Parathyroid adenoma (tissue), 2 donors: Measurements from ENCODE around the gene CSKMT.

ENCODE experiments used
- H2AFZ ChIP-seq: fragments of 300-600 bp; sonication (generic); one replicate; pipeline ENCODE4 v1.7.0; 2017; ENCODE audit warnings: antibody characterized with exemption, mild to moderate bottlenecking
- H3K27ac ChIP-seq: fragments of 300-600 bp; sonication (generic); one replicate; pipeline ENCODE4 v1.7.0; 2017
- H3K27me3 ChIP-seq: fragments of 300-600 bp; sonication (generic); one replicate; pipeline ENCODE4 v1.7.0; 2017; ENCODE audit warnings: low read length; ENCODE audit not compliant: control insufficient read depth, insufficient read depth
- H3K36me3 ChIP-seq: fragments of 300-600 bp; sonication (generic); one replicate; pipeline ENCODE4 v1.7.0; 2017; ENCODE audit warnings: low read length; ENCODE audit not compliant: control insufficient read depth, insufficient read depth
- H3K4me1 ChIP-seq: fragments of 300-600 bp; sonication (generic); one replicate; pipeline ENCODE4 v1.7.0; 2017; ENCODE audit warnings: control low read depth
- H3K4me2 ChIP-seq: fragments of 300-600 bp; sonication (generic); one replicate; pipeline ENCODE4 v1.7.0; 2017; ENCODE audit warnings: low read length
- H3K4me3 ChIP-seq: fragments of 300-600 bp; sonication (generic); one replicate; pipeline ENCODE4 v1.7.0; 2017; ENCODE audit warnings: low read depth, low read length
- H3K79me2 ChIP-seq: fragments of 300-600 bp; sonication (generic); one replicate; pipeline ENCODE4 v1.7.0; 2017; ENCODE audit warnings: control low read depth
- H3K9ac ChIP-seq: fragments of 300-600 bp; sonication (generic); one replicate; pipeline ENCODE4 v1.7.0; 2017; ENCODE audit warnings: mild to moderate bottlenecking
- H3K9me3 ChIP-seq: fragments of 300-600 bp; sonication (generic); one replicate; pipeline ENCODE4 v1.7.0; 2017; ENCODE audit warnings: low read length; ENCODE audit not compliant: control insufficient read depth
- TF ChIP-seq, protein P1 (sequence below): fragments of 300-600 bp; sonication (generic); IDR thresholded peaks from one replicate; pipeline ENCODE4 v1.7.0; 2017; ENCODE audit warnings: antibody characterized with exemption, mild to moderate bottlenecking
- donor health status: primary hyperparathyroidism.

The CSKMT gene

GRCh38 chr11:62710001-62710345 is 44.9 kb downstream of the CSKMT start:
- peaks cover 7% of the 10 kb centered on the region for H3K4me1 ChIP-seq

DNA sequence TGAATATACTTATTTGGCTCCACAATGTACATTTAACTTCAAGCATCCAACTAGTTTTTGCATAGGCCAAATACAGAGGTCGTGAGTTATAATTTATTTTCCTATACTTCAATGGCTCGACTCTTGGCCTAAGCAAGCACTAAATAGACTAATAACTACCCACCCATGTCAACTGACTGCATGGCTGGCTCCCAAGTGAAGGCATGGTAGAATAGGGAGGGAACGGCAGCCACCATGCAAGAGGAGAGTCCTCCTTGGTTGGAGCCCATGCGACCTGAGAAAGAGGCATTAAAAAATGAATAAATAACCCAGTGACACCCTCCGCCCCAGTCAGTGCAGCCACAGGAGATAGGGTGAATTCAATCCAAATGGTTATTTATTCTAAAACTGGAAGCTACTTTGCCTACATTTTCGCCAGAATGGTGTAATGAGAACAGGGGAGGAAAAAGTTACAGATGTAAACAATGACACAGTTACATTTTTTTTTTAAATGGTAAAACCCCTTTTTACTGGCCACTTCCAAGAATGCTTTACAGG is 47.2 kb downstream of the CSKMT start:
- Histone ChIP-seq H3K9ac (no peak overlapping the region), H3K4me2 (no peak overlapping the region), H2AFZ (no peak overlapping the region), H3K4me1 (peaks cover 2% of the 10 kb centered on the region), H3K9me3 (no peaks in the 10 kb centered on the region), H3K4me3 (no peak overlapping the region), H3K36me3 (no peaks in the 10 kb centered on the region), H3K27me3 (no peaks in the 10 kb centered on the region), H3K79me2 (no peaks in the 10 kb centered on the region), H3K27ac (no peak overlapping the region)
- TF ChIP-seq, protein P1, sequence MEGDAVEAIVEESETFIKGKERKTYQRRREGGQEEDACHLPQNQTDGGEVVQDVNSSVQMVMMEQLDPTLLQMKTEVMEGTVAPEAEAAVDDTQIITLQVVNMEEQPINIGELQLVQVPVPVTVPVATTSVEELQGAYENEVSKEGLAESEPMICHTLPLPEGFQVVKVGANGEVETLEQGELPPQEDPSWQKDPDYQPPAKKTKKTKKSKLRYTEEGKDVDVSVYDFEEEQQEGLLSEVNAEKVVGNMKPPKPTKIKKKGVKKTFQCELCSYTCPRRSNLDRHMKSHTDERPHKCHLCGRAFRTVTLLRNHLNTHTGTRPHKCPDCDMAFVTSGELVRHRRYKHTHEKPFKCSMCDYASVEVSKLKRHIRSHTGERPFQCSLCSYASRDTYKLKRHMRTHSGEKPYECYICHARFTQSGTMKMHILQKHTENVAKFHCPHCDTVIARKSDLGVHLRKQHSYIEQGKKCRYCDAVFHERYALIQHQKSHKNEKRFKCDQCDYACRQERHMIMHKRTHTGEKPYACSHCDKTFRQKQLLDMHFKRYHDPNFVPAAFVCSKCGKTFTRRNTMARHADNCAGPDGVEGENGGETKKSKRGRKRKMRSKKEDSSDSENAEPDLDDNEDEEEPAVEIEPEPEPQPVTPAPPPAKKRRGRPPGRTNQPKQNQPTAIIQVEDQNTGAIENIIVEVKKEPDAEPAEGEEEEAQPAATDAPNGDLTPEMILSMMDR: no peak

More at GRCh38 chr11:62710001-62710345, 44.9 kb downstream of the CSKMT start:
- H3K4me3 ChIP-seq: peak overlapping the region; percentile 63
- TF ChIP-seq, protein P1: no peak
- no peaks in the 10 kb centered on the region for H3K79me2 ChIP-seq
- peak overlapping the region; percentile 82 for H3K4me2 ChIP-seq
- no peaks in the 10 kb centered on the region for H3K9me3 ChIP-seq
- H3K9ac ChIP-seq: no peak overlapping the region
- peak overlapping the region; percentile 93 for H2AFZ ChIP-seq
- no peaks in the 10 kb centered on the region for H3K27me3 ChIP-seq
- no peaks in the 10 kb centered on the region for H3K36me3 ChIP-seq
- H3K27ac ChIP-seq: peak overlapping the region; percentile 94

GRCh38 chr11:62712861-62713260 is 47.7 kb downstream of the CSKMT start:
- Histone ChIP-seq H3K36me3 (no peaks in the 10 kb centered on the region), H3K4me3 (no peak overlapping the region), H2AFZ (no peak overlapping the region), H3K9ac (no peak overlapping the region), H3K9me3 (no peaks in the 10 kb centered on the region), H3K79me2 (peaks cover 3% of the 10 kb centered on the region), H3K27ac (no peak overlapping the region), H3K27me3 (no peaks in the 10 kb centered on the region), H3K4me1 (peaks cover 2% of the 10 kb centered on the region), H3K4me2 (no peak overlapping the region)
- TF ChIP-seq, protein P1: no peak

DNA sequence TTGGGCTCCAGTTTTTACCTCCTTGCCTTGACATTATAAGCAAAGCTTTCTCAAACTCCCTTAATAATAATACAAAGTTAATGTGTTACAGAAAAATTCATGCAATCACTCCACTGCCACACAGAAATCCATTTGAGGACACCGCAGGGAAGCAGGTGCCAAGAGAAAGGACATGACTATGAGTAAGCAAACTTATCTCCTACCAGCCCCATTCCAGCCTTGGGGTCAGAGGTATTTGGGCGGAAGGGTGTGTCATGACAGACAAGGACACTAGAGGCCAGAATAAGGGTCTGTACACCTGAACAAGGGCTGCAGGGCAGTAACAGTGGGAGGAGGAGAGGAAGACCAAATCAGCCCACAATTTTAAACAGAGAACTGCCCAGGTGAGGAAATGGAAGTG is 48.2 kb downstream of the CSKMT start:
- H3K4me2 ChIP-seq: no peak overlapping the region
- TF ChIP-seq, protein P1: no peak
- no peak overlapping the region for H3K9ac ChIP-seq
- H3K4me1 ChIP-seq: peaks cover 2% of the 10 kb centered on the region
- no peak overlapping the region for H3K4me3 ChIP-seq
- H3K27me3 ChIP-seq: no peaks in the 10 kb centered on the region
- H2AFZ ChIP-seq: no peak overlapping the region
- H3K9me3 ChIP-seq: no peaks in the 10 kb centered on the region
- H3K36me3 ChIP-seq: no peaks in the 10 kb centered on the region
- H3K27ac ChIP-seq: no peak overlapping the region
- peaks cover 3% of the 10 kb centered on the region for H3K79me2 ChIP-seq
